ENCODE data around the gene ZNF438.
"Not testable (repeated sequence)": the region's sequence is repeated elsewhere in the genome, so short reads cannot be mapped to it uniquely, and the experiment has no call there.

ZNF438 gene

GRCh38 chr10:30980951-30981616 is 50.6 kb downstream of the ZNF438 start:
- no peak for DNase-seq

GRCh38 chr10:30979956-30980355 is 51.7 kb downstream of the ZNF438 start:
- DNase-seq, result no peak

- no peak for DNase-seq
Observed at GRCh38 chr10:30978843-30979242, 52.8 kb downstream of the ZNF438 start.

GRCh38 chr10:30977385-30977784 is 54.3 kb downstream of the ZNF438 start:
- no peak for DNase-seq

- DNase-seq, result no peak
Observed at GRCh38 chr10:30974773-30975415, 56.8 kb downstream of the ZNF438 start.

- DNase-seq, result no peak
Observed at GRCh38 chr10:30974355-30974754, 57.3 kb downstream of the ZNF438 start.

GRCh38 chr10:30973737-30974136 is 57.9 kb downstream of the ZNF438 start:
- DNase-seq, result no peak

- DNase-seq, result no peak
Observed at GRCh38 chr10:30970760-30971460, 60.8 kb downstream of the ZNF438 start.

GRCh38 chr10:30968711-30969110 is 63.0 kb downstream of the ZNF438 start:
- DNase-seq, result no peak

GRCh38 chr10:30967650-30968410 is 63.8 kb downstream of the ZNF438 start:
- no peak for DNase-seq

- no peak for DNase-seq
Observed at GRCh38 chr10:30963992-30964930, 67.4 kb downstream of the ZNF438 start.

GRCh38 chr10:30962522-30962921 is 69.1 kb downstream of the ZNF438 start:
- no peak for DNase-seq

GRCh38 chr10:30959836-30960210 is 71.8 kb downstream of the ZNF438 start:
- no peak for DNase-seq

- DNase-seq, result not testable (repeated sequence)
Observed at GRCh38 chr10:30949218-30949617, 82.4 kb downstream of the ZNF438 start.

GRCh38 chr10:30944005-30944404 is 87.7 kb downstream of the ZNF438 start:
- no peak for DNase-seq

GRCh38 chr10:30943451-30943850 is 88.2 kb downstream of the ZNF438 start:
- no peak for DNase-seq

GRCh38 chr10:30940256-30940655 is 91.4 kb downstream of the ZNF438 start:
- no peak for DNase-seq

- no peak for DNase-seq
Observed at GRCh38 chr10:30939643-30940251, 91.9 kb downstream of the ZNF438 start.

GRCh38 chr10:30935078-30935477 is 96.6 kb downstream of the ZNF438 start:
- DNase-seq, result no peak

GRCh38 chr10:30931094-30931493 is 100.6 kb downstream of the ZNF438 start:
- DNase-seq, result no peak

GRCh38 chr10:30929901-30930520 is 101.7 kb downstream of the ZNF438 start:
- DNase-seq, result no peak
